Left lobe of liver (tissue), 2 donors: ENCODE measurements around the gene TUBGCP2. TPM values are rescaled to one million over a fixed set of nuclear protein-coding genes. Genes with fewer than 3 reads are reported as not detected.
A peak's percentile ranks its signal among the peaks of the same experiment; 100 is the strongest.

Experiments
- ATAC-seq: fragments of 200-7000 bp; cut with Tn5 transposase; one replicate; pipeline ENCODE4 v1.9.1; 2020; ENCODE audit warnings: mild to moderate bottlenecking, moderate library complexity
- DNase-seq: peaks from one replicate; pipeline ENCODE4 v3.0.0-alpha.2; 2020; ENCODE audit warnings: low spot score
- total RNA-seq: library from RNA; stranded (reverse); gene quantifications from one replicate; pipeline ENCODE4 v1.2.1, GENCODE V29; 2021
- donor health status: DM: no; HTN: no; CAD: no; lungs with moderate emphysema.
- donor health status: DM: no; HTN: yes; CAD: no.

TUBGCP2 gene
- total RNA-seq: 25.7 TPM

- DNase-seq (peak; percentile 92), ATAC-seq (peak; percentile 73)
These were observed at the start of gene TUBGCP2, which contains the start of gene ZNF511 for GRCh38 chr10:133308421-133309099. Gene TUBGCP2 (minus strand): TSS chr10:133308872. CDS start chr10:133302941, 5,931 bp downstream. Gene ZNF511 (plus strand): TSS chr10:133308914. CDS start chr10:133308944, 30 bp downstream.

- peak; percentile 52 for ATAC-seq
- peak; percentile 83 for DNase-seq
These were observed 48.9 kb upstream of the TUBGCP2 start, which contains the start of gene FUOM for GRCh38 chr10:133357285-133358161. Gene FUOM (minus strand): TSS chr10:133358019. CDS start chr10:133358007, 12 bp downstream.

- DNase-seq (peak; percentile 53), ATAC-seq (no peak)
These were observed 48.0 kb upstream of the TUBGCP2 start for GRCh38 chr10:133356549-133357284.

GRCh38 chr10:133355991-133356390 is 47.3 kb upstream of the TUBGCP2 start:
- DNase-seq (peak; percentile 48), ATAC-seq (no peak)

GRCh38 chr10:133355266-133355665 is 46.6 kb upstream of the TUBGCP2 start:
- no peak for ATAC-seq
- no peak for DNase-seq

GRCh38 chr10:133354672-133355240 is 46.1 kb upstream of the TUBGCP2 start:
- DNase-seq (peak; percentile 53), ATAC-seq (no peak)

- no peak for ATAC-seq
These were observed 45.4 kb upstream of the TUBGCP2 start for GRCh38 chr10:133353988-133354605.

GRCh38 chr10:133353202-133353959 is 44.7 kb upstream of the TUBGCP2 start:
- ATAC-seq: peak; percentile 28
- peak; percentile 88 for DNase-seq

More at GRCh38 chr10:133353988-133354605, 45.4 kb upstream of the TUBGCP2 start:
- peak; percentile 49 for DNase-seq

GRCh38 chr10:133351408-133352318 is 43.0 kb upstream of the TUBGCP2 start:
- peak; percentile 53 for DNase-seq
- ATAC-seq: no peak

- ATAC-seq (peak; percentile 48), DNase-seq (peak; percentile 93)
These were observed 42.3 kb upstream of the TUBGCP2 start for GRCh38 chr10:133350950-133351329.

- DNase-seq (no peak), ATAC-seq (peak; percentile 2)
These were observed 41.7 kb upstream of the TUBGCP2 start for GRCh38 chr10:133350283-133350949.

GRCh38 chr10:133349577-133350011 is 40.9 kb upstream of the TUBGCP2 start:
- ATAC-seq (no peak), DNase-seq (peak; percentile 47)

GRCh38 chr10:133349160-133349568 is 40.5 kb upstream of the TUBGCP2 start:
- DNase-seq (no peak), ATAC-seq (no peak)

- peak; percentile 91 for DNase-seq
- ATAC-seq: peak; percentile 55
These were observed 39.2 kb upstream of the TUBGCP2 start for GRCh38 chr10:133347710-133348517.

- DNase-seq (peak; percentile 52), ATAC-seq (no peak)
These were observed 37.7 kb upstream of the TUBGCP2 start for GRCh38 chr10:133346413-133346812.

GRCh38 chr10:133344236-133344635 is 35.6 kb upstream of the TUBGCP2 start:
- ATAC-seq (no peak), DNase-seq (no peak)

- ATAC-seq (no peak), DNase-seq (no peak)
These were observed 34.9 kb upstream of the TUBGCP2 start for GRCh38 chr10:133343558-133343957.
